GM19372 (cell line): ENCODE data around the gene SLC35G6.

ENCODE experiments used
- ATAC-seq: cut with Tn5 transposase; IDR thresholded peaks from one replicate; pipeline ENCODE4 v1.9.1; 2021; ENCODE audit warnings: mild to moderate bottlenecking, low read depth, moderate library complexity; ENCODE audit not compliant: unreplicated experiment

Gene SLC35G6

GRCh38 chr17:7499161-7499560, 17.9 kb downstream of the SLC35G6 start:
- no peak for ATAC-seq

GRCh38 chr17:7501729-7502128, 20.5 kb downstream of the SLC35G6 start:
- ATAC-seq = no peak

GRCh38 chr17:7502171-7502847, 21.1 kb downstream of the SLC35G6 start:
- ATAC-seq = no peak

- no peak for ATAC-seq
Measured at GRCh38 chr17:7502987-7503386, 21.7 kb downstream of the SLC35G6 start.

GRCh38 chr17:7503521-7503920, 22.3 kb downstream of the SLC35G6 start:
- no peak for ATAC-seq

GRCh38 chr17:7508145-7508544, 26.9 kb downstream of the SLC35G6 start:
- ATAC-seq = no peak

- no peak for ATAC-seq
Measured at GRCh38 chr17:7508846-7509245, 27.6 kb downstream of the SLC35G6 start.

- no peak for ATAC-seq
Measured at GRCh38 chr17:7509937-7510336, 28.7 kb downstream of the SLC35G6 start.

- no peak for ATAC-seq
Measured at GRCh38 chr17:7511108-7511507, 29.9 kb downstream of the SLC35G6 start.

- no peak for ATAC-seq
Measured at GRCh38 chr17:7512105-7512504, 30.9 kb downstream of the SLC35G6 start.

- no peak for ATAC-seq
Measured at GRCh38 chr17:7512824-7513540, 31.7 kb downstream of the SLC35G6 start.

GRCh38 chr17:7513850-7514419, 32.7 kb downstream of the SLC35G6 start:
- no peak for ATAC-seq

- ATAC-seq = no peak
Measured at GRCh38 chr17:7515911-7516610, 34.8 kb downstream of the SLC35G6 start.

GRCh38 chr17:7523033-7523432, 41.8 kb downstream of the SLC35G6 start:
- no peak for ATAC-seq

GRCh38 chr17:7528842-7529241, 47.6 kb downstream of the SLC35G6 start:
- no peak for ATAC-seq

- ATAC-seq = no peak
Measured at GRCh38 chr17:7530023-7530900, 49.0 kb downstream of the SLC35G6 start.
